H1 (cell line): Measurements from ENCODE around the gene RNF214. TPM values are rescaled to one million over a fixed set of nuclear protein-coding genes. Genes with fewer than 3 reads are reported as not detected.

Experiments used
- CTCF ChIA-PET: fragments of 300-600 bp; sonication (Branson Sonifier 250); formaldehyde crosslinking; loops from one replicate; lab custom pipeline; 2021; ENCODE audit not compliant: partially characterized antibody; lab: Charles Lee
- POLR2A ChIA-PET: fragments of 300-600 bp; sonication (Branson Sonifier 250); formaldehyde crosslinking; loops from one replicate; lab custom pipeline; 2021; ENCODE audit warnings: inconsistent platforms; ENCODE audit not compliant: partially characterized antibody; lab: Charles Lee
- DNase-seq, 2 experiments: peaks; one replicate each; pipeline versions ENCODE4 v3.0.0 to v3.0.0-alpha.2; 2010 to 2022; ENCODE audit warnings: low spot score in 2 of 2, low read depth in 1 of 2, mixed read lengths in 1 of 2
- FAIRE-seq: peaks from 2 replicates; lab custom pipeline; 2011; peaks lifted over from hg19 to GRCh38; lab: Jason Lieb, UNC
- H2AFZ ChIP-seq: 2 replicates; pipeline ENCODE4 v1.8.1; 2012; ENCODE audit warnings: low read length, inconsistent platforms
- H2AK5ac ChIP-seq: 2 replicates; pipeline ENCODE4 v1.6.1; 2013; ENCODE audit warnings: low read depth, low read length
- H2BK120ac ChIP-seq: replicated peaks from 2 replicates; pipeline ENCODE3; 2013; ENCODE audit warnings: low read depth, low read length, inconsistent platforms
- H2BK12ac ChIP-seq: 2 replicates; pipeline ENCODE4 v1.6.1; 2013; ENCODE audit warnings: low read depth, low read length
- H2BK15ac ChIP-seq: 2 replicates; pipeline ENCODE4 v1.6.1; 2013; ENCODE audit warnings: low read length
- H2BK20ac ChIP-seq: 2 replicates; pipeline ENCODE4 v1.6.1; 2013; ENCODE audit warnings: low read length
- H2BK5ac ChIP-seq: 2 replicates; pipeline ENCODE4 v1.6.1; 2013; ENCODE audit warnings: low read depth, low read length
- H3K14ac ChIP-seq: 2 replicates; pipeline ENCODE4 v1.6.1; 2013; ENCODE audit warnings: inconsistent platforms; ENCODE audit not compliant: insufficient read length
- H3K18ac ChIP-seq: 2 replicates; pipeline ENCODE4 v1.6.1; 2013; ENCODE audit warnings: low read length; ENCODE audit errors: extremely low read depth
- H3K23ac ChIP-seq: 2 replicates; pipeline ENCODE4 v1.6.1; 2013; ENCODE audit warnings: inconsistent platforms; ENCODE audit not compliant: insufficient read length
- H3K23me2 ChIP-seq: 2 replicates; pipeline ENCODE4 v1.6.1; 2013; ENCODE audit warnings: low read depth, low read length
- H3K27ac ChIP-seq: 2 replicates; pipeline ENCODE4 v1.6.1; 2011; ENCODE audit warnings: low read depth, low read length, inconsistent platforms
- H3K27me3 ChIP-seq, 4 experiments: replicated peaks in 1 of 4; 1 replicate in 1 of 4; 2 replicates in 3 of 4; pipeline versions ENCODE4 v1.6.1 to v1.8.1; 2011 to 2013; ENCODE audit warnings: low read length in 3 of 4, mild to moderate bottlenecking in 3 of 4, inconsistent platforms in 2 of 4, mixed read lengths in 2 of 4, moderate library complexity in 1 of 4; ENCODE audit not compliant: control insufficient read depth in 3 of 4, insufficient read depth in 3 of 4; ENCODE audit errors: extremely low read depth in 1 of 4
- H3K36me3 ChIP-seq, 4 experiments: 2 replicates each; pipeline versions ENCODE4 v1.6.1 to v1.8.1; 2011 to 2013; ENCODE audit warnings: mild to moderate bottlenecking in 4 of 4, low read length in 3 of 4, moderate library complexity in 2 of 4, control low read depth in 1 of 4, inconsistent platforms in 1 of 4; ENCODE audit not compliant: insufficient read depth in 4 of 4, control insufficient read depth in 2 of 4
- H3K4ac ChIP-seq: replicated peaks from 2 replicates; pipeline ENCODE3; 2013; ENCODE audit warnings: low read length, low read depth, mixed read lengths, inconsistent platforms; ENCODE audit not compliant: insufficient read length
- H3K4me1 ChIP-seq, 4 experiments: replicated peaks in 1 of 4; 1 replicate in 1 of 4; 2 replicates in 3 of 4; pipeline versions ENCODE4 v1.6.1 to v1.8.1; 2011 to 2013; ENCODE audit warnings: low read length in 3 of 4, inconsistent platforms in 2 of 4, mixed read lengths in 1 of 4; ENCODE audit not compliant: insufficient read depth in 4 of 4, control insufficient read depth in 3 of 4
- H3K4me2 ChIP-seq, 2 experiments: 2 replicates each; pipeline versions ENCODE4 v1.6.1 to v1.8.1; 2011 to 2013; ENCODE audit warnings: low read depth in 2 of 2, low read length in 2 of 2, control low read depth in 1 of 2, inconsistent platforms in 1 of 2, mild to moderate bottlenecking in 1 of 2; ENCODE audit not compliant: insufficient read depth in 1 of 2
- H3K4me3 ChIP-seq, 4 experiments: fragments of 200-600, 300-600 bp in 1 of 4; sonication (generic), shearing (Covaris generic), sonication (Bioruptor Twin) in 1 of 4; 2 replicates each; pipeline versions ENCODE4 v1.5.1 to v1.8.1; 2011 to 2016; ENCODE audit warnings: low read length in 4 of 4, low read depth in 3 of 4, control low read depth in 2 of 4, inconsistent platforms in 2 of 4, mild to moderate bottlenecking in 2 of 4, mixed read lengths in 1 of 4, moderate library complexity in 1 of 4; ENCODE audit not compliant: insufficient read depth in 2 of 4; ENCODE audit errors: extremely low read depth in 1 of 4
- H3K56ac ChIP-seq: replicated peaks from 2 replicates; pipeline ENCODE3; 2013; ENCODE audit warnings: low read depth, mild to moderate bottlenecking, mixed read lengths, low read length, inconsistent platforms; ENCODE audit not compliant: insufficient read length
- H3K79me1 ChIP-seq: 2 replicates; pipeline ENCODE4 v1.6.1; 2013; ENCODE audit warnings: low read depth, low read length, control low read depth
- H3K79me2 ChIP-seq, 2 experiments: 2 replicates each; pipeline versions ENCODE4 v1.6.1 to v1.8.1; 2012 to 2013; ENCODE audit warnings: low read length in 2 of 2, mild to moderate bottlenecking in 2 of 2, inconsistent platforms in 1 of 2; ENCODE audit not compliant: insufficient read depth in 2 of 2, control insufficient read depth in 1 of 2
- H3K9ac ChIP-seq, 4 experiments: replicated peaks in 1 of 4; 1 replicate in 1 of 4; 2 replicates in 3 of 4; pipeline versions ENCODE4 v1.6.1 to v1.8.1; 2011 to 2013; ENCODE audit warnings: low read depth in 3 of 4, low read length in 3 of 4, control low read depth in 2 of 4, mild to moderate bottlenecking in 2 of 4, moderate library complexity in 2 of 4, inconsistent platforms in 1 of 4; ENCODE audit errors: extremely low read depth in 1 of 4
- H3K9me3 ChIP-seq, 2 experiments: 2 replicates each; pipeline versions ENCODE4 v1.6.1 to v1.8.1; 2012 to 2013; ENCODE audit warnings: mild to moderate bottlenecking in 2 of 2, moderate library complexity in 2 of 2, control low read depth in 1 of 2, inconsistent platforms in 1 of 2, low read depth in 1 of 2, low read length in 1 of 2, mixed read lengths in 1 of 2; ENCODE audit not compliant: insufficient read depth in 2 of 2
- H4K20me1 ChIP-seq, 2 experiments: replicated peaks in 1 of 2; 2 replicates each; pipeline versions ENCODE3 to v1.8.1; 2011 to 2013; ENCODE audit warnings: inconsistent platforms in 2 of 2, low read length in 2 of 2, mild to moderate bottlenecking in 1 of 2; ENCODE audit not compliant: insufficient read depth in 2 of 2, control insufficient read depth in 1 of 2
- H4K5ac ChIP-seq: 2 replicates; pipeline ENCODE4 v1.6.1; 2013; ENCODE audit warnings: low read length, low read depth, mixed read lengths, inconsistent platforms; ENCODE audit not compliant: insufficient read length
- H4K8ac ChIP-seq: 2 replicates; pipeline ENCODE4 v1.8.0; 2013; ENCODE audit warnings: mild to moderate bottlenecking, moderate library complexity, low read length, inconsistent platforms; ENCODE audit not compliant: insufficient read depth; ENCODE audit errors: extremely low read depth
- H4K91ac ChIP-seq: replicated peaks from 2 replicates; pipeline ENCODE3; 2013; ENCODE audit warnings: low read length, mixed read lengths, inconsistent platforms; ENCODE audit not compliant: insufficient read length
- CBX8 ChIP-seq: fragments of 300-800, 300-1000 bp; sonication (generic); IDR thresholded peaks from 2 replicates; pipeline ENCODE4 v1.7.1; 2016; ENCODE audit warnings: low read depth, low read length, borderline replicate concordance
- CEBPB ChIP-seq: IDR thresholded peaks from 2 replicates; pipeline ENCODE4 v1.6.1; 2012; ENCODE audit warnings: low read depth, low read length
- E2F6 ChIP-seq: IDR thresholded peaks from 2 replicates; pipeline ENCODE4 v1.6.1; 2012; ENCODE audit warnings: inconsistent platforms
- EGR1 ChIP-seq: IDR thresholded peaks from 2 replicates; pipeline ENCODE4 v1.6.1; 2011; ENCODE audit warnings: low read depth, low read length, borderline replicate concordance
- EP300 ChIP-seq, 2 experiments: IDR thresholded peaks; 1 replicate in 1 of 2; 2 replicates in 1 of 2; pipeline ENCODE4 v1.6.1; 2011 to 2012; ENCODE audit warnings: low read depth in 2 of 2, low read length in 2 of 2, mild to moderate bottlenecking in 2 of 2, borderline replicate concordance in 1 of 2, inconsistent platforms in 1 of 2, moderate library complexity in 1 of 2
- GTF2F1 ChIP-seq: IDR thresholded peaks from 2 replicates; pipeline ENCODE4 v1.6.1; 2012; ENCODE audit warnings: low read depth, low read length, improper control_type of control experiment, borderline replicate concordance
- JUND ChIP-seq: IDR thresholded peaks from 2 replicates; pipeline ENCODE4 v1.6.1; 2011; ENCODE audit warnings: mild to moderate bottlenecking, improper control_type of control experiment, low read length
- KDM5A ChIP-seq: fragments of 200-600 bp; IDR thresholded peaks from 2 replicates; pipeline ENCODE4 v1.7.1; 2012; ENCODE audit warnings: mild to moderate bottlenecking, low read length, inconsistent platforms, mixed read lengths
- MAFK ChIP-seq: IDR thresholded peaks from 2 replicates; pipeline ENCODE4 v1.6.1; 2012; ENCODE audit warnings: low read depth, mild to moderate bottlenecking, improper control_type of control experiment, low read length
- MAX ChIP-seq: IDR thresholded peaks from 2 replicates; pipeline ENCODE4 v1.6.1; 2012; ENCODE audit warnings: inconsistent platforms
- NANOG ChIP-seq: IDR thresholded peaks from 2 replicates; pipeline ENCODE4 v1.6.1; 2011; ENCODE audit warnings: low read length, low read depth, mild to moderate bottlenecking, inconsistent platforms; ENCODE audit not compliant: insufficient read depth, poor library complexity, severe bottlenecking
- RXRA ChIP-seq: IDR thresholded peaks from 2 replicates; pipeline ENCODE4 v1.6.1; 2011; ENCODE audit warnings: low read depth, mild to moderate bottlenecking, low read length, moderate library complexity; ENCODE audit not compliant: insufficient read depth
- SP1 ChIP-seq: IDR thresholded peaks from 2 replicates; pipeline ENCODE4 v1.6.1; 2011; ENCODE audit warnings: low read depth, low read length
- SP4 ChIP-seq: IDR thresholded peaks from 2 replicates; pipeline ENCODE4 v1.6.1; 2012; ENCODE audit warnings: low read length, inconsistent platforms
- WGBS, 2 experiments: shearing (Covaris generic) in 1 of 2; methylation state at CpG; one replicate each; pipeline versions ENCODE4 v1.1.6 to v1.1.7; 2013 to 2015; ENCODE audit warnings: low lambda C conversion rate in 2 of 2, mixed read lengths in 2 of 2, inconsistent platforms in 1 of 2, low coverage in 1 of 2, missing lambda C conversion rate in 1 of 2; ENCODE audit not compliant: insufficient replicate concordance in 2 of 2, insufficient coverage in 1 of 2, insufficient read length in 1 of 2; ENCODE audit errors: extremely low coverage in 1 of 2, missing lambda C conversion rate in 1 of 2; 5-methylcytosine and 5-hydroxymethylcytosine counted together
- polyA plus RNA-seq, 7 experiments: library from polyadenylated mRNA; depleted of rRNA in 3 of 7; stranded (reverse) in 5 of 7; unstranded in 2 of 7; fragments of >200 nt in 5 of 7; fragments of 200-250 nt in 2 of 7; gene quantifications; 1 replicate in 5 of 7; 2 replicates in 1 of 7; 4 replicates in 1 of 7; pipeline versions ENCODE4 v1.2.1 to v1.2.3, GENCODE V29; 2011 to 2013; ENCODE audit warnings: missing spikeins in 2 of 7, mixed read lengths in 2 of 7
- total RNA-seq: library from RNA; stranded (reverse); fragmentation: NEBNext Ultra II Directional; extraction: Animal tissue kit (Norgen Biotek cat#: 25700); gene quantifications from 2 replicates; pipeline ENCODE4 v1.2.1, GENCODE V29; 2021

RNF214 gene
- total and polyA plus RNA-seq, 2 of the 8 experiments (the other 6 are each of a cell fraction or from before 2014, with no cell fraction given) = 34.9 to 35.6 TPM

GRCh38 chr11:117265745-117266144 is 33.3 kb downstream of the RNF214 start:
- no peak overlapping the region for H2BK12ac ChIP-seq
- no peaks in the 10 kb centered on the region for H3K79me2 ChIP-seq
- FAIRE-seq (no peak), DNase-seq (no peak)
- peaks cover 0 to 4% (median 1%) of the 10 kb centered on the region in 4 experiments; a peak in 3 of 8 replicates for H3K36me3 ChIP-seq
- H3K4me3 ChIP-seq = no peak overlapping the region
- H2AFZ ChIP-seq = no peak overlapping the region
- 92% methylated on average over 2 of the region's 2 CpGs; no CpG with 5 or more reads in 1 of the 2 experiments for WGBS, 2 experiments
- H3K23ac ChIP-seq = no peak overlapping the region
- no peak overlapping the region for H3K9ac ChIP-seq
- no peaks in the 10 kb centered on the region; a peak in 1 of 4 replicates for H3K9me3 ChIP-seq
- no peak overlapping the region for H3K14ac ChIP-seq
- no peaks in the 10 kb centered on the region for H4K20me1 ChIP-seq
- H2BK15ac ChIP-seq = no peak overlapping the region
- no peak overlapping the region for H4K91ac ChIP-seq
- no peak overlapping the region for H3K27ac ChIP-seq
- H3K79me1 ChIP-seq = no peaks in the 10 kb centered on the region
- no peaks in the 10 kb centered on the region for H3K27me3 ChIP-seq
- H2BK5ac ChIP-seq = no peak overlapping the region
- H3K4me1 ChIP-seq = no peaks in the 10 kb centered on the region
- no peak overlapping the region for H2BK120ac ChIP-seq
- CTCF ChIA-PET = interaction anchor here (0.8 kb wide), 1 partner anchor 22 kb away, joined by 3 read pairs; no protein-coding TSS in a partner anchor
- H3K56ac ChIP-seq = no peak overlapping the region
- H3K18ac ChIP-seq = no peak overlapping the region
- POLR2A ChIA-PET = no interaction called here
- H4K5ac ChIP-seq = no peak overlapping the region
- H2BK20ac ChIP-seq = no peak overlapping the region
- no peak overlapping the region for H4K8ac ChIP-seq
- no peak overlapping the region for H2AK5ac ChIP-seq
- H3K4me2 ChIP-seq = no peak overlapping the region
- H3K23me2 ChIP-seq = no peaks in the 10 kb centered on the region
- H3K4ac ChIP-seq = no peak overlapping the region
- TF ChIP-seq NANOG = no peak
- no peak for TF ChIP-seq EGR1
- TF ChIP-seq MAFK = no peak
- TF ChIP-seq RXRA = no peak
- TF ChIP-seq KDM5A = no peak
- no peak for TF ChIP-seq JUND
- TF ChIP-seq EP300 (IDR thresholded peaks at IDR 0.05; ENCODE audit: borderline replicate concordance in 1 of 2, low read depth in 2 of 2, low read length in 2 of 2) = no peak
- TF ChIP-seq CEBPB = no peak
- no peak for TF ChIP-seq MAX
- no peak for TF ChIP-seq SP1
- no peak for TF ChIP-seq CBX8
- no peak for TF ChIP-seq E2F6
- TF ChIP-seq GTF2F1 = no peak
- no peak for TF ChIP-seq SP4
